Measurements from ENCODE around the gene FUS. TPM values are rescaled to one million over a fixed set of nuclear protein-coding genes. Genes with fewer than 3 reads are reported as not detected.
A peak's percentile ranks its signal among the peaks of the same experiment; 100 is the strongest.

FUS gene
- total and polyA plus RNA-seq, 9 of the 15 experiments (the other 6 are each of a cell fraction or from before 2014, with no cell fraction given), result 43.9 to 575 (median 87.2) TPM

DNA sequence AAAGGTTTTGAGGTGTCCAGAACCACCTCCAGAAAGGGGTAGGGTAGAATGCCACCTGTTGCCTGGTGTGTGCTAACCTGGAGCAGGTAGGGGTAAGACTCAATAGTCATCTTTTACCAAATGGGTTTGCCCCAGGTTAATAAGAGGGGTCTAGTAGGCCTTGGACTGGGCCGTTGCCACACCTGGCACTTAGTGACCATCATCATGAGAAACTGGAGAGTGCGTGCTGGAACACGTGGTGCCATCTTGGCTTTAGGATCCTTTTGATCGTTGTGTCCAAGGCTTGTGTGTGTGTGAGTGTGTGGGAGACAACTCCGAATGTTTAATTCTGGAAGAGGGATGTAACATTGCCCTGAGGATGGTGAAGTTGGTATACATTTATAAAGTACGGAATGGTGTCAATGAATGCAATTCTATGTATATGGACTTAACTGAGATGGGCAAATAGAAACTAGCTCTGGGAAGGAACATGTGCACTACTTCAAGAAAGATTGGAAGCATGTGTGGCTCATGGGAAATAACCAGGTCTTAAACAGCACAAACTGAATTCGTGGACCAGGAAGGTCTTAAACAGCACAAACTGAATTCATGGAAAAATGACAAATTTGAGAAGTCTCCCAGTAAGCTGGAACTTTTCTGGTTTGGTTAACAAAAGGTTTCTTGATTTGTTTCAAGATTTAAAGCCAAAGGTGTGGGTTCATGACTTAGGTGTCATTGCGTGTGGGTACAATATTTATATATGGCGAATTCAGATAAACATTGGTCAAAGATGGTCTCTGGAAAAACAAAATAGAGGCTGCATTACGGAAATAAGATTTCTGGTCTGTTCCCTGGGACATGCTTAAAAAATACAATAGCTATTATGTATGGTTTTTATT, 7.2 kb downstream of the FUS start (continued):
- TF ChIP-seq, protein P1, sequence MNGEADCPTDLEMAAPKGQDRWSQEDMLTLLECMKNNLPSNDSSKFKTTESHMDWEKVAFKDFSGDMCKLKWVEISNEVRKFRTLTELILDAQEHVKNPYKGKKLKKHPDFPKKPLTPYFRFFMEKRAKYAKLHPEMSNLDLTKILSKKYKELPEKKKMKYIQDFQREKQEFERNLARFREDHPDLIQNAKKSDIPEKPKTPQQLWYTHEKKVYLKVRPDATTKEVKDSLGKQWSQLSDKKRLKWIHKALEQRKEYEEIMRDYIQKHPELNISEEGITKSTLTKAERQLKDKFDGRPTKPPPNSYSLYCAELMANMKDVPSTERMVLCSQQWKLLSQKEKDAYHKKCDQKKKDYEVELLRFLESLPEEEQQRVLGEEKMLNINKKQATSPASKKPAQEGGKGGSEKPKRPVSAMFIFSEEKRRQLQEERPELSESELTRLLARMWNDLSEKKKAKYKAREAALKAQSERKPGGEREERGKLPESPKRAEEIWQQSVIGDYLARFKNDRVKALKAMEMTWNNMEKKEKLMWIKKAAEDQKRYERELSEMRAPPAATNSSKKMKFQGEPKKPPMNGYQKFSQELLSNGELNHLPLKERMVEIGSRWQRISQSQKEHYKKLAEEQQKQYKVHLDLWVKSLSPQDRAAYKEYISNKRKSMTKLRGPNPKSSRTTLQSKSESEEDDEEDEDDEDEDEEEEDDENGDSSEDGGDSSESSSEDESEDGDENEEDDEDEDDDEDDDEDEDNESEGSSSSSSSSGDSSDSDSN (IDR thresholded peaks at IDR 0.05; ENCODE audit: borderline replicate concordance in 1 of 2, low read depth in 2 of 2, low read length in 2 of 2), result no peak
- TF ChIP-seq, protein P2, sequence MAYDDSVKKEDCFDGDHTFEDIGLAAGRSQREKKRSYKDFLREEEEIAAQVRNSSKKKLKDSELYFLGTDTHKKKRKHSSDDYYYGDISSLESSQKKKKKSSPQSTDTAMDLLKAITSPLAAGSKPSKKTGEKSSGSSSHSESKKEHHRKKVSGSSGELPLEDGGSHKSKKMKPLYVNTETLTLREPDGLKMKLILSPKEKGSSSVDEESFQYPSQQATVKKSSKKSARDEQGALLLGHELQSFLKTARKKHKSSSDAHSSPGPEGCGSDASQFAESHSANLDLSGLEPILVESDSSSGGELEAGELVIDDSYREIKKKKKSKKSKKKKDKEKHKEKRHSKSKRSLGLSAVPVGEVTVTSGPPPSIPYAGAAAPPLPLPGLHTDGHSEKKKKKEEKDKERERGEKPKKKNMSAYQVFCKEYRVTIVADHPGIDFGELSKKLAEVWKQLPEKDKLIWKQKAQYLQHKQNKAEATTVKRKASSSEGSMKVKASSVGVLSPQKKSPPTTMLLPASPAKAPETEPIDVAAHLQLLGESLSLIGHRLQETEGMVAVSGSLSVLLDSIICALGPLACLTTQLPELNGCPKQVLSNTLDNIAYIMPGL (CRISPR knock-in tag; IDR thresholded peaks at IDR 0.05), result peak; percentile 43; the same call in 1 of the 2 replicates
- TF ChIP-seq GABPB1 (CRISPR knock-in tag; IDR thresholded peaks at IDR 0.05) (peak; percentile 45; the same call in 1 of the 2 replicates), ZNF146 (CRISPR knock-in tag; IDR thresholded peaks at IDR 0.05; ENCODE audit: unreplicated experiment) (no peak), DNMT1 (IDR thresholded peaks at IDR 0.05) (no peak), RBFOX2 (IDR thresholded peaks at IDR 0.05; ENCODE audit: low read depth, low read length) (peak; percentile 31; the same call in 1 of the 2 replicates), ELF2 (CRISPR knock-in tag; IDR thresholded peaks at IDR 0.05) (0 out of 2 replicates have a peak, but pooled peaks have one; percentile 7)
- TF ChIP-seq, protein P3, sequence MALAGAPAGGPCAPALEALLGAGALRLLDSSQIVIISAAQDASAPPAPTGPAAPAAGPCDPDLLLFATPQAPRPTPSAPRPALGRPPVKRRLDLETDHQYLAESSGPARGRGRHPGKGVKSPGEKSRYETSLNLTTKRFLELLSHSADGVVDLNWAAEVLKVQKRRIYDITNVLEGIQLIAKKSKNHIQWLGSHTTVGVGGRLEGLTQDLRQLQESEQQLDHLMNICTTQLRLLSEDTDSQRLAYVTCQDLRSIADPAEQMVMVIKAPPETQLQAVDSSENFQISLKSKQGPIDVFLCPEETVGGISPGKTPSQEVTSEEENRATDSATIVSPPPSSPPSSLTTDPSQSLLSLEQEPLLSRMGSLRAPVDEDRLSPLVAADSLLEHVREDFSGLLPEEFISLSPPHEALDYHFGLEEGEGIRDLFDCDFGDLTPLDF (CRISPR knock-in tag; IDR thresholded peaks at IDR 0.05), result 0 out of 2 replicates have a peak, but pooled peaks have one; percentile 28
- TF ChIP-seq, protein P4, sequence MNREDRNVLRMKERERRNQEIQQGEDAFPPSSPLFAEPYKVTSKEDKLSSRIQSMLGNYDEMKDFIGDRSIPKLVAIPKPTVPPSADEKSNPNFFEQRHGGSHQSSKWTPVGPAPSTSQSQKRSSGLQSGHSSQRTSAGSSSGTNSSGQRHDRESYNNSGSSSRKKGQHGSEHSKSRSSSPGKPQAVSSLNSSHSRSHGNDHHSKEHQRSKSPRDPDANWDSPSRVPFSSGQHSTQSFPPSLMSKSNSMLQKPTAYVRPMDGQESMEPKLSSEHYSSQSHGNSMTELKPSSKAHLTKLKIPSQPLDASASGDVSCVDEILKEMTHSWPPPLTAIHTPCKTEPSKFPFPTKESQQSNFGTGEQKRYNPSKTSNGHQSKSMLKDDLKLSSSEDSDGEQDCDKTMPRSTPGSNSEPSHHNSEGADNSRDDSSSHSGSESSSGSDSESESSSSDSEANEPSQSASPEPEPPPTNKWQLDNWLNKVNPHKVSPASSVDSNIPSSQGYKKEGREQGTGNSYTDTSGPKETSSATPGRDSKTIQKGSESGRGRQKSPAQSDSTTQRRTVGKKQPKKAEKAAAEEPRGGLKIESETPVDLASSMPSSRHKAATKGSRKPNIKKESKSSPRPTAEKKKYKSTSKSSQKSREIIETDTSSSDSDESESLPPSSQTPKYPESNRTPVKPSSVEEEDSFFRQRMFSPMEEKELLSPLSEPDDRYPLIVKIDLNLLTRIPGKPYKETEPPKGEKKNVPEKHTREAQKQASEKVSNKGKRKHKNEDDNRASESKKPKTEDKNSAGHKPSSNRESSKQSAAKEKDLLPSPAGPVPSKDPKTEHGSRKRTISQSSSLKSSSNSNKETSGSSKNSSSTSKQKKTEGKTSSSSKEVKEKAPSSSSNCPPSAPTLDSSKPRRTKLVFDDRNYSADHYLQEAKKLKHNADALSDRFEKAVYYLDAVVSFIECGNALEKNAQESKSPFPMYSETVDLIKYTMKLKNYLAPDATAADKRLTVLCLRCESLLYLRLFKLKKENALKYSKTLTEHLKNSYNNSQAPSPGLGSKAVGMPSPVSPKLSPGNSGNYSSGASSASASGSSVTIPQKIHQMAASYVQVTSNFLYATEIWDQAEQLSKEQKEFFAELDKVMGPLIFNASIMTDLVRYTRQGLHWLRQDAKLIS (CRISPR knock-in tag; IDR thresholded peaks at IDR 0.05), result peak; percentile 86; the same call in 1 of the 2 replicates
- TF ChIP-seq, protein P5, sequence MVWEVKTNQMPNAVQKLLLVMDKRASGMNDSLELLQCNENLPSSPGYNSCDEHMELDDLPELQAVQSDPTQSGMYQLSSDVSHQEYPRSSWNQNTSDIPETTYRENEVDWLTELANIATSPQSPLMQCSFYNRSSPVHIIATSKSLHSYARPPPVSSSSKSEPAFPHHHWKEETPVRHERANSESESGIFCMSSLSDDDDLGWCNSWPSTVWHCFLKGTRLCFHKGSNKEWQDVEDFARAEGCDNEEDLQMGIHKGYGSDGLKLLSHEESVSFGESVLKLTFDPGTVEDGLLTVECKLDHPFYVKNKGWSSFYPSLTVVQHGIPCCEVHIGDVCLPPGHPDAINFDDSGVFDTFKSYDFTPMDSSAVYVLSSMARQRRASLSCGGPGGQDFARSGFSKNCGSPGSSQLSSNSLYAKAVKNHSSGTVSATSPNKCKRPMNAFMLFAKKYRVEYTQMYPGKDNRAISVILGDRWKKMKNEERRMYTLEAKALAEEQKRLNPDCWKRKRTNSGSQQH (CRISPR knock-in tag; IDR thresholded peaks at IDR 0.05), result peak; percentile 65; the same call in 1 of the 2 replicates
- TF ChIP-seq, protein P6, sequence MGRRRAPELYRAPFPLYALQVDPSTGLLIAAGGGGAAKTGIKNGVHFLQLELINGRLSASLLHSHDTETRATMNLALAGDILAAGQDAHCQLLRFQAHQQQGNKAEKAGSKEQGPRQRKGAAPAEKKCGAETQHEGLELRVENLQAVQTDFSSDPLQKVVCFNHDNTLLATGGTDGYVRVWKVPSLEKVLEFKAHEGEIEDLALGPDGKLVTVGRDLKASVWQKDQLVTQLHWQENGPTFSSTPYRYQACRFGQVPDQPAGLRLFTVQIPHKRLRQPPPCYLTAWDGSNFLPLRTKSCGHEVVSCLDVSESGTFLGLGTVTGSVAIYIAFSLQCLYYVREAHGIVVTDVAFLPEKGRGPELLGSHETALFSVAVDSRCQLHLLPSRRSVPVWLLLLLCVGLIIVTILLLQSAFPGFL (CRISPR knock-in tag; IDR thresholded peaks at IDR 0.05), result peak; percentile 88
